ENCODE results near the gene GSDMA.

GSDMA gene

GRCh38 chr17:39962642-39963220, at the start of gene GSDMA:
GSDMA (plus strand) TSS chr17:39963004; CDS start chr17:39965688, 2,684 bp downstream.
- DNase-seq (ENCODE audit: low read depth), result no peak
- no peak for TF ChIP-seq CTCF (conservative IDR thresholded peaks at IDR 0.05; ENCODE audit: low read depth, low read length)
- H3K4me3 ChIP-seq (ENCODE audit: low read depth, low read length), result no peak within 1 kb of the TSS

GRCh38 chr17:39913989-39914388, 48.8 kb upstream of the GSDMA start:
- no peak for DNase-seq (ENCODE audit: low read depth)
- no peak for TF ChIP-seq CTCF (conservative IDR thresholded peaks at IDR 0.05; ENCODE audit: low read depth, low read length)
- H3K4me3 ChIP-seq (ENCODE audit: low read depth, low read length), result no peak overlapping the region

- no peak overlapping the region for H3K4me3 ChIP-seq (ENCODE audit: low read depth, low read length)
- TF ChIP-seq CTCF (conservative IDR thresholded peaks at IDR 0.05; ENCODE audit: low read depth, low read length), result no peak
- no peak for DNase-seq (ENCODE audit: low read depth)
Measured at GRCh38 chr17:39915559-39915958, 47.2 kb upstream of the GSDMA start.

GRCh38 chr17:39916918-39917317, 45.9 kb upstream of the GSDMA start:
- peak; percentile 48 for DNase-seq (ENCODE audit: low read depth)
- no peak overlapping the region for H3K4me3 ChIP-seq (ENCODE audit: low read depth, low read length)
- TF ChIP-seq CTCF (conservative IDR thresholded peaks at IDR 0.05; ENCODE audit: low read depth, low read length), result peak; percentile 55

GRCh38 chr17:39919087-39919683, 43.6 kb upstream of the GSDMA start:
- no peak for DNase-seq (ENCODE audit: low read depth)
- no peak overlapping the region for H3K4me3 ChIP-seq (ENCODE audit: low read depth, low read length)
- TF ChIP-seq CTCF (conservative IDR thresholded peaks at IDR 0.05; ENCODE audit: low read depth, low read length), result no peak

- H3K4me3 ChIP-seq (ENCODE audit: low read depth, low read length), result no peak overlapping the region
- DNase-seq (ENCODE audit: low read depth), result no peak
- TF ChIP-seq CTCF (conservative IDR thresholded peaks at IDR 0.05; ENCODE audit: low read depth, low read length), result no peak
Measured at GRCh38 chr17:39920218-39921210, 42.3 kb upstream of the GSDMA start.
